HG03460 (cell line): ENCODE measurements around the gene ZNF516.
"Not testable (repeated sequence)": the region's sequence is repeated elsewhere in the genome, so short reads cannot be mapped to it uniquely, and the experiment has no call there.

Experiments used
- ATAC-seq: cut with Tn5 transposase; IDR thresholded peaks from one replicate; pipeline ENCODE4 v1.9.1; 2021; ENCODE audit not compliant: unreplicated experiment

The ZNF516 gene

DNA sequence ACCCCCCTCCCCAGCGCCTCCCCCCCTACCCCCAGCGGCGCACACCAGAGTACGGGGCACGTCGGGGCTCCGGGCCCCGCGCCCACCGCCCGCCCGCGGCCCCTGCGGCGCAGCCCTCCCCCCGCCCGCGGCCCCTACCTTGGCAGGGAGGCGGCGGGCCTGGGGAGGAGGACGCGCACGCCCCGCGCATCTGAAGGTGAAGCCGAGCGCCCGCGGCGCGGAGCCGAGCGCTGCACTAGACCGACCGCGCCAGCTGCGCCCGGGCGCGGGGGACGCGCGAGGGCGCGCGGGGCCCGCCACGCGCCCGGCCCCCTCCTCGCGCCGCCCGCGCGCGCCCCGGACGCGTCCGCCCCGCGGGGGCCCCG lies at the start of gene ZNF516:
Gene ZNF516, minus strand, starts transcription at position 237 of the 365 bp plus-strand sequence. CDS start 52,188 bp downstream, outside the sequence.
- no peak for ATAC-seq

- no peak for ATAC-seq
Measured at GRCh38 chr18:76538846-76539245, 43.8 kb upstream of the ZNF516 start.

DNA sequence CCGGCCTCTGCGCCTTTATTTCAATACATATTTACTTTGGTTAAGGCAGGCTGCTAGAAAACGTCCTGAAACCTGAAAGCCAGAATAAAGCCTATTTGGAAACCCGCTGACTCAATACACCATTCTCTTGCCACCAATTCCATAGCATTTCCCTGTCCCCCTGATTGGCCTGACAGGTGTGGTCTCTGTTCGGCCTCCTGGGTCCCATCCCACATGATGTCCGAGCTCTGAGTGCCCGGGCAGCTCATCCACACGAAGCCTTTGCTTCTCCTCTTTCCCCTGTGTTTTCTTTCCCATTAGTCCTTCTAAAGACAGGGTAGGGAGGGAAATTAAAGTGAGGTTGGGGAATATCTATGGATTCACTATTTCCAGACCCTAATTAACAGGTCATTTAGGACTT lies 42.6 kb upstream of the ZNF516 start:
- ATAC-seq = no peak

DNA sequence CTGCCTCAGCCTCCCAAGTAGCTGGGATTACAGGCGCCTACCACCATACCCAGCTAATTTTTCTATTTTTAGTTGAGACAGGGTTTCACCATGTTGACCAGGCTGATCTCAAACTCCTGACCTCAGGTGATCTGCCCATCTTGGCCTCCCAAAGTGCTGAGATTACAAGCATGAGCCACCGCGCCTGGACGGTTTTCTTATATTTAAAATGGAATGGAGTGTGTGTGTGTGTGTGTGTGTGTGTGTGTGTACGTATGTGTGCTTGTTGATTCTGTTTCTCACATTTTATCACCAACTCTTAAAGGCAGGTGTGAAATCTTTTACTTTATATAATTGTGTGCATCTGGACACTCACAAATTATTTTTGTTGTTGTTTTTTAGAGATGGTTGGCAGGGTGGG lies 41.6 kb upstream of the ZNF516 start:
- not testable (repeated sequence) for ATAC-seq

DNA sequence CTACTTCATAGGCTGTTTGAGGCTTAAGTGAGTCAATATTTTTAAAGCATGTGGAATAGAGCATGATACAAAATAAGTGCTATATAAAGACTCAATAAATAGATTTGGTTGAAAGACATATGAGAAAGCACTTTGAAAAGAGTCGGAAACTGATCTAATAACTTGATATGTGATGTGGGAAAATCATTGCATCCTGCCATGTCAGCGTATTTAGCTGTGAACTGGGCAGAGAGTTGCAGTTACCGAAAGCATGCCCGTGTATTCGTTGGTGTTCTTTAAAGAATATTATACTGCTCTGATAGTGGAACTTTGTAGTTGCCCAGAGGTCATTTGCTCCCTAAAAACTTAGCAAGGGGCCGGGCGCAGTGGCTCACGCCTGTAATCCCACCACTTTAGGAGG lies 37.8 kb upstream of the ZNF516 start:
- ATAC-seq = no peak

DNA sequence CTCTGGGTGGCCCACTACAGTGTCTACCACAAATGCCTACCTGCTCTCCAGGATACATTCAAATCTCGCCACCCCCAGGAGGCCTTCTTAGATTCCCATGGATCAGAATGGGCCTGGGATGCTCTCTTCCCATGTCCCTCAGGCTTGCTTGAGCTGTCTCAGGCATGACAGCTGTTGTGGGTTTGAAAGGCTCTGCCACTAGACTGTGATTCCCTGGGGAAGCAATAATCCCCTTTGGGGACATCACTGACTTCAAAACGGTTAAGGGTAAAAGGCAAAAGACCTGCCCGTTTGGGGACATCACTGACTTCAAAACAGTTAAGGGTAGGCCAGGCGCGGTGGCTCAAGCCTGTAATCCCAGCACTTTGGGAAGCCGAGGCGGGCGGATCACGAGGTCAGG lies 35.8 kb upstream of the ZNF516 start:
- ATAC-seq = no peak

DNA sequence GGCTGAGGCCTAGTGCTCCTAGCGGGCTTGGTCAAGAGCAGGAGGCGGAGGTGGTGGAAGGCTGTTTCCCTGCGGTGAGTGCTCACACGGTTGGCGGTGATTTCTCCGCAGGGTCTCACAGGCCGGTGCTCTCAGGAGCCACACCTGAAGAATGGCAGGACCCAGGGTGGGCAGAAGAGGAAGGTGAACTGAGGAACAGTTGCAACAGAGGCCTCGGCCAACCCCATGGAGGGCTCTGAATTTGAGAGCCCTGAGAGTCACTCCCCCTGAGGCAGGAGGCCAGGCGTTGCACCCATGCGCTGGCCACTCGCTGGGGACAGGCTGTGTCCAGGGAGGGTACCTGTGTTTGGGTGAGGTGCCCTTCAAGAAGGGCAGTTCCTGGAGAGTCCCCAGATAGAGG lies 35.3 kb upstream of the ZNF516 start:
- ATAC-seq = no peak

DNA sequence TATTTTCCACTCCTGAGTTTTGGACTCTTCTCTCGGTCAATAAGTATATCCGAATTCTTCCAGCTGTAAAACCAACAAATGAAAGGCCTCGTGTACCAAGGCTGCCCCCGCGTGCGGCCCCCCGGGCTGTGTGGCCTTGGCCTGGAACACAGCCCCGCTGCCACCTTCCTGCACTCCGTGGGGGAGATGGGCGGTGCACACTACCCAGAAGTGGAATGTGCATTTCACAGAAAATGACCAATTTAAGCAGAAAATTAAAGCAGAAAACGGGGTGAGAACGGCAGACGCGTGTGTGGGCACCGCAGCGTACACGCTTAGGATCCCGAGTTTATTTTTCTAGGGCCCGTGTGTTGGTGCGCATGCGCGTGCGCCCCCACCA lies 34.4 kb upstream of the ZNF516 start:
- ATAC-seq = no peak

GRCh38 chr18:76528477-76529432 lies 33.7 kb upstream of the ZNF516 start:
- ATAC-seq = peak; percentile 60

DNA sequence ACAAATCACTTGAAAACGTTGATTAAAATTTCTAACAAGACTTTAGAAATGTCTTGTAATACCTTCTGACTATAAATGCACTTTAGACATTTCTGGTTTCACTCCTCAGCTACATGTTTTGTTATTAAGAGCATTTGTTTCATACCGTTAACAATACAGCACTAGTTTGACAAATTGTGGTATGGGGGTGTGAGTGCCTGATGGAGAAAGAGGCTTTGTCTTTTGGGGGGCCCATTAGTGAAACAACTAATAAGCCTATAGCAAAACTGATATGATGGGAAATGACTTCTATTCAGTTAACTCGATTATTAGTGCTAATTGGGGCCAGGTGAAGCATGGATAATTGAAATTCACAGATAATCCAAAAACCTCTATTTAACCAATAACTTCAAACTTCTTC lies 30.9 kb upstream of the ZNF516 start:
- no peak for ATAC-seq

DNA sequence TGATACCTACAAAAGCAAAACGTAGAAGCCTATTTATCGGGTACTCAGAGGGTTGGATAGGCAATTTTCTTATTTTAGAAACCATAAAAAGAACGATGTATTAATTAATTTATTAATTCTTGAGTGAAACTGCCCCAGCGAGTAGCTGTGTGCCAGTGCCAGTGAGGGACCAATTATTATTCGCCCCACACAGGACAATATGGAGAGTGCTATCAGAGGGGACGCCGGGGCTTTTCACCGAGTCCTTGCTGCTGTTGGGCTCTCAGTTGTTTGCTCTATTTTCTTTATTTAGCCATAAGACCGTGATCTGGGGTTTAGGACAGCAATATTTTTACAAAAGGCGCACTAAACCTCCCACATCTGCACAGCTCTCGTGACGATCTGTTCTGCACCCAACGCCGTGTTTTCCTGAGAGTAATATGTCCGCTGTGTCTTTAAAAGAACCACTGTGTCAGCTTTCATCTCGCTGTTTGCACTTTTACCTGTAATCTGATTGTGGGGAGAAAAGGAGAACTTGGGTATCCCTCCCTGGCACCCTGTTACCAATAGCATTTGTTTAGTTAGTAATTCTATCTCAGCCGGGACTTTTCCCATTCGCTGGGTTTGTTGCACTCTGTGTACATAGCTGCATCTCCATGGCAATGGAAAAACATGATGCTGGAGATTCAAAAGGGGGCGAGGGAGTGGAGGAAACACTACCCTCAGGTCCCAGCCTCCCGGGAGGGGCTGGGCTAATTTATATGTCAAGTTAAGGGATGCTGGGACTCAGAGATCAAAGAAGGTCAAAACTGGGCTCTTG lies 30.1 kb upstream of the ZNF516 start:
- ATAC-seq = no peak

- ATAC-seq = no peak
Measured at GRCh38 chr18:76524477-76524876, 29.4 kb upstream of the ZNF516 start.

- no peak for ATAC-seq
Measured at GRCh38 chr18:76522551-76522950, 27.5 kb upstream of the ZNF516 start.

- ATAC-seq = no peak
Measured at GRCh38 chr18:76522122-76522503, 27.1 kb upstream of the ZNF516 start.

DNA sequence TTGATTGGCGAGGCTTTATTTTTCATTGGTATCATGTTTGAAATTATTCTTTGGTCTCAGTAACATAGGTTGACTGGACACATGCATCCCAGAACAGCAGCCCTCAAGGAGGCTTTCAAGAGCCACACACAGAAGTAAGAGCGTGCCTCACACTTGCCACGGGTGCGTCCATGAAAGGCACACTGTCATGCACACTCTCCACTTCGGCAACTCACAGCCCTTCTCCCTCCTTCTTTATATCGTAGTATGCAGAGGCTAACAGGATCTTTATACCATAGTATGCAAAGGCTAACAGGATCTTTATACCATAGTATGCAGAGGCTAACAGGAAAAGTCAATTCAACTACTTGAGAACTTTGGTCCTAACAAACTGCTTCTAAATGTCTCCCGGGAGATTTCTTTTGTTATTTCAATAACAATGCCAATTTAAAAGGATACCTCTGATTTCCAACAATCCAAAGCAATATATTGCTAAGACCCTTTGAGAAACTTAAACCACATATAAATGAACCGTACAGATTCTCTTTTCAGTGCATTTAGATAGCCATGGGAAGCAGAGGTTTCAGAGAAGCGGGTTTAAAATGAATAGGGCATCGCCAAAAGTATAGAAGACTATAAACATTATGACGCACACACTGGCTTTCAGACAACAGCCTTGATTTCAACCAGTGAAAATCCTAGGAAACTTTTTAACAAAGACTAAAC lies 26.5 kb upstream of the ZNF516 start:
- no peak for ATAC-seq

DNA sequence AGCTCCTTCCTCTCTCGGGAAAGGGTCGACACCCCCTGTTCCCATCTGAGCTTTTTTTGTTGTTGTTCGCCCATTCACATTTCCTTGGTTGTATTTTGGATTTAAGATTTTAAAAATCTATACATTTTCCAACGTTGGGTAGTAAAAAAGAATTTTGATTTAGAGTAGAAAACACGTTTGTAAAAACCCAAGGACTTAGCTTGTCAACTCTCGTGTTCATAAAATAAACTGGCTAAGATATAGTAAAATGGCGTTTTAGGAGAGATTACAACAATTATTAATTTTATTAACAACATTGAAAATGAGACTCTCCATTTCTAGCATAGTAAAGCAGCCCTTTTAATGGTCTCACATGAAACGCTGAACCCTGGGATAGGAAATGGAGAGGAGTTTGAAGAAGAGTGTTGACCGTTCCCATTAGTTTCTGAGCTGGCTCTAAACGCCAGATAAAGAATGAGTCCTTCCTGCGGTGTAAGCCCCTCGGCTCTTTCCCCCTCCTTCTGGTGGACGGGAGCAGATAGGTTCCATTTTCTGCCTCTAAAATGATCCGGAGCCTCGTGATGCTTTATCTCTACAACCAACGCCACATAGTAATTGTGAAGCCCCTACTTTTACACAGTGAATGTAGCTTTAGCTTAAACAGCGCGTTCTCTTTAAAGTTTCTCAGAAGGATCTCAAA lies 24.0 kb upstream of the ZNF516 start:
- no peak for ATAC-seq

GRCh38 chr18:76518123-76518859 lies 23.2 kb upstream of the ZNF516 start:
- ATAC-seq = no peak

DNA sequence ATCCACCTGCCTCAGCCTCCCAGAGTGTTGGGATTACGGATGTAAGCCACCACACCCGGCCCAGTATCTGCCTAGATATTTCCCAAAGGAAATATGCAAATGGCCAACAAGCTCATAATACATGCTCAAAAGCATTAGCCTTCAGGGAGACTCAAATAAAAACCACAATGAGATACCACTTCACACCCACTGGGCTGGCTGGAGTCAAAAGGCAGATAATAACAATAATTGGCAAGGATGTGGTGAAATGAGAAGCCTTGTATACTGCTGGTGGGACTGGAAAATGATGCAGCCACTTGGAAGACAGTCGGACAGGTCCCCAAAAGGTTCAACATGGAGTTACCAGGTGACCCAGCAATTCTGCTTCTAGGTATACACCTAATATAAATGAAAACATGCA lies 20.5 kb upstream of the ZNF516 start:
- ATAC-seq = no peak

DNA sequence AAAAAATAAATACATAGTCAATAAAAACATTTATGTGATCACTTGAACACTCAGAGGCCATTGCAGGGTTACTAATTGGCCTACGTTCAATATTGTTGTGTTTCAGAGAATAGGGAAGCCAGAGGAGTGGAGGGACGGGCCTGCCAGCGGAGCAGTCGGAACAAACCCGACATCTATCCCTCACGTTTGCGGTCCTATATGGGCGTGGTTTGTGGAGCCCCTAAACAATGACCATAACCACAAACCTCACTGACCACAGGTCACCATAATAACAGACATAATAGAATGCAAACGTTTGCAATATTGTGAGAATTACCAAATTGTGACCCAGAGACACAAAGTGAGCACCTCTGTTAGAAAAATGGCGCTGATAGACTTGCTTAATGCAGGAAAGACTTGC lies 19.5 kb upstream of the ZNF516 start:
- ATAC-seq = no peak

GRCh38 chr18:76507830-76508385 lies 12.9 kb upstream of the ZNF516 start:
- no peak for ATAC-seq
